AG10803 (cell line): ENCODE data around the gene ARL15.
A peak's percentile ranks its signal among the peaks of the same experiment; 100 is the strongest.

Experiments
- DNase-seq: peaks from one replicate; pipeline ENCODE4 v3.0.0; 2010; ENCODE audit warnings: low read depth
- H3K4me3 ChIP-seq: 2 replicates; pipeline ENCODE4 v1.5.1; 2011; ENCODE audit warnings: mild to moderate bottlenecking, low read length, control low read depth
- CTCF ChIP-seq: conservative IDR thresholded peaks from 2 replicates; pipeline ENCODE4 v1.5.1; 2011; ENCODE audit warnings: mild to moderate bottlenecking, low read length, control low read depth, inconsistent platforms

The ARL15 gene

GRCh38 chr5:54207566-54207965 is 102.8 kb downstream of the ARL15 start:
- DNase-seq: no peak
- H3K4me3 ChIP-seq: no peak overlapping the region
- TF ChIP-seq CTCF: no peak

- TF ChIP-seq CTCF: no peak
- no peak for DNase-seq
- no peak overlapping the region for H3K4me3 ChIP-seq
Observed at GRCh38 chr5:54206580-54207229, 103.7 kb downstream of the ARL15 start.

- TF ChIP-seq CTCF: no peak
- no peak overlapping the region for H3K4me3 ChIP-seq
- DNase-seq: no peak
Observed at GRCh38 chr5:54205918-54206317, 104.5 kb downstream of the ARL15 start.

GRCh38 chr5:54205453-54205852 is 104.9 kb downstream of the ARL15 start:
- H3K4me3 ChIP-seq: no peak overlapping the region
- DNase-seq: no peak

GRCh38 chr5:54197018-54197417 is 113.4 kb downstream of the ARL15 start:
- no peak for TF ChIP-seq CTCF
- no peak for DNase-seq

More at GRCh38 chr5:54205453-54205852, 104.9 kb downstream of the ARL15 start:
- no peak for TF ChIP-seq CTCF

GRCh38 chr5:54195701-54196100 is 114.7 kb downstream of the ARL15 start:
- no peak overlapping the region for H3K4me3 ChIP-seq
- no peak for DNase-seq
- no peak for TF ChIP-seq CTCF

More at GRCh38 chr5:54197018-54197417, 113.4 kb downstream of the ARL15 start:
- no peak overlapping the region for H3K4me3 ChIP-seq

GRCh38 chr5:54194318-54194717 is 116.1 kb downstream of the ARL15 start:
- H3K4me3 ChIP-seq: no peak overlapping the region
- TF ChIP-seq CTCF: no peak
- peak; percentile 24 for DNase-seq
